Chondrocyte (in vitro differentiated cells): ENCODE results near the gene CAMK2D. TPM values are rescaled to one million over a fixed set of nuclear protein-coding genes. Genes with fewer than 3 reads are reported as not detected.

Experiments
- DNase-seq: peaks from one replicate; pipeline ENCODE4 v3.0.0; 2021; ENCODE audit warnings: mixed read lengths, low spot score
- H3K27ac Mint-ChIP-seq: one replicate; pipeline ENCODE4 v1.8.0; 2021; ENCODE audit warnings: mild to moderate bottlenecking, moderate library complexity, mixed read lengths; ENCODE audit not compliant: unreplicated experiment
- H3K27me3 Mint-ChIP-seq: 2 replicates; pipeline ENCODE4 v1.8.0; 2021; ENCODE audit warnings: low read depth, mixed read lengths
- H3K36me3 Mint-ChIP-seq: 2 replicates; pipeline ENCODE4 v1.8.0; 2021; ENCODE audit warnings: low read depth, mixed read lengths
- H3K4me1 Mint-ChIP-seq: 2 replicates; pipeline ENCODE4 v1.8.0; 2021; ENCODE audit warnings: low read depth, mild to moderate bottlenecking, mixed read lengths
- H3K4me3 Mint-ChIP-seq: one replicate; pipeline ENCODE4 v1.8.0; 2021; ENCODE audit warnings: mild to moderate bottlenecking, moderate library complexity, mixed read lengths; ENCODE audit not compliant: unreplicated experiment
- H3K9me3 Mint-ChIP-seq: 2 replicates; pipeline ENCODE4 v1.8.0; 2021; ENCODE audit warnings: low read depth, mixed read lengths
- total RNA-seq: library from RNA; stranded (reverse); gene quantifications from 3 replicates; pipeline ENCODE4 v1.2.1, GENCODE V29; 2021
- TF ChIP-seq, protein P1 (sequence below): fragments of 200-600 bp; sonication (generic); IDR thresholded peaks from 2 replicates; pipeline ENCODE4 v1.5.0; 2021; ENCODE audit warnings: antibody characterized with exemption, mild to moderate bottlenecking, moderate library complexity

The CAMK2D gene
- total RNA-seq, 1 donor from 2014 or later, result 73.7 TPM

DNA sequence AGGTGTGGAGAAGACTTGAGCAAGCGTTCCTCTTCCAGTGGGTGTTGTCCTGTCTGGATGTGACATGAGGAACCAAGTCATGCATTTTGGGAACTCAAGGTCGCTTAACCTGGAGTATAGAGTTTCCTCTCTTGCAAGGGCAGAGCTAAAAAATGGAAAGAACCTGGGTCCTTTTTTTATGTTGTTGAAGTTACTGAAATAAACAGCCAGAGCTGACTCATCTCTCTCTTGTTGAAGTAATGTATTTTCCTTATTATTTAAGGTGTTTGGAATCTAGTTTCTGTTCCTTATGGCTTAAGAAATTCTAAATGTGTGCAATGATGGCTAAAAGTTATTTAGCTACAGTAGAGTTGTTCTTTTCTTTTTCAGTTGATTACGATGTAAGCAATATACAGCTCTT is 314.5 kb downstream of the CAMK2D start:
- Mint-ChIP-seq H3K27me3 (no peaks in the 10 kb centered on the region), H3K27ac (no peak overlapping the region), H3K36me3 (peaks cover 9% of the 10 kb centered on the region), H3K4me3 (no peak overlapping the region), H3K9me3 (peaks cover 2% of the 10 kb centered on the region), H3K4me1 (peaks cover 35% of the 10 kb centered on the region)
- TF ChIP-seq, protein P1, sequence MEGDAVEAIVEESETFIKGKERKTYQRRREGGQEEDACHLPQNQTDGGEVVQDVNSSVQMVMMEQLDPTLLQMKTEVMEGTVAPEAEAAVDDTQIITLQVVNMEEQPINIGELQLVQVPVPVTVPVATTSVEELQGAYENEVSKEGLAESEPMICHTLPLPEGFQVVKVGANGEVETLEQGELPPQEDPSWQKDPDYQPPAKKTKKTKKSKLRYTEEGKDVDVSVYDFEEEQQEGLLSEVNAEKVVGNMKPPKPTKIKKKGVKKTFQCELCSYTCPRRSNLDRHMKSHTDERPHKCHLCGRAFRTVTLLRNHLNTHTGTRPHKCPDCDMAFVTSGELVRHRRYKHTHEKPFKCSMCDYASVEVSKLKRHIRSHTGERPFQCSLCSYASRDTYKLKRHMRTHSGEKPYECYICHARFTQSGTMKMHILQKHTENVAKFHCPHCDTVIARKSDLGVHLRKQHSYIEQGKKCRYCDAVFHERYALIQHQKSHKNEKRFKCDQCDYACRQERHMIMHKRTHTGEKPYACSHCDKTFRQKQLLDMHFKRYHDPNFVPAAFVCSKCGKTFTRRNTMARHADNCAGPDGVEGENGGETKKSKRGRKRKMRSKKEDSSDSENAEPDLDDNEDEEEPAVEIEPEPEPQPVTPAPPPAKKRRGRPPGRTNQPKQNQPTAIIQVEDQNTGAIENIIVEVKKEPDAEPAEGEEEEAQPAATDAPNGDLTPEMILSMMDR, result no peak
- DNase-seq, result no peak

DNA sequence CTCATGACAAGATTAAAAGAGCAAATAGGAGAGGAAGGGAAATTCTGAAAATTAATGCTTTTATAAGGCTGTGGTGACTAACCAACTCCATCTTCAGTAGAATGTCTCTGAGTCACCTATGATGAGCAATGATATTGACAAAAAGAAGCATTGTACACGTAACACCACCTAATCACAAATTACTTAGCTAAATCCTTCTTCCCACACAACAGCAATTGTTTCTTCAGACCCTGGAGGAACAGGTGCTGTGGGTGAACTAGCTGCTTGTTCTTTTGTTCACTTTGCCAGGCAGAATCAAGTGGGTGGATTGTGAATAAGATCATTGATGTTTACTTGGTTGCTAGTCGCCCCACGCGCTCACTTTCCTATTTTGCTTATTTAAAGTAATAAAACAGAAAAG is 315.5 kb downstream of the CAMK2D start:
- H3K27me3 Mint-ChIP-seq, result no peaks in the 10 kb centered on the region
- peaks cover 2% of the 10 kb centered on the region for H3K9me3 Mint-ChIP-seq
- peaks cover 4% of the 10 kb centered on the region for H3K36me3 Mint-ChIP-seq
- H3K27ac Mint-ChIP-seq, result peak overlapping the region; percentile 92
- TF ChIP-seq, protein P1, result no peak
- H3K4me1 Mint-ChIP-seq, result peaks cover 33% of the 10 kb centered on the region
- DNase-seq, result no peak
- no peak overlapping the region for H3K4me3 Mint-ChIP-seq

DNA sequence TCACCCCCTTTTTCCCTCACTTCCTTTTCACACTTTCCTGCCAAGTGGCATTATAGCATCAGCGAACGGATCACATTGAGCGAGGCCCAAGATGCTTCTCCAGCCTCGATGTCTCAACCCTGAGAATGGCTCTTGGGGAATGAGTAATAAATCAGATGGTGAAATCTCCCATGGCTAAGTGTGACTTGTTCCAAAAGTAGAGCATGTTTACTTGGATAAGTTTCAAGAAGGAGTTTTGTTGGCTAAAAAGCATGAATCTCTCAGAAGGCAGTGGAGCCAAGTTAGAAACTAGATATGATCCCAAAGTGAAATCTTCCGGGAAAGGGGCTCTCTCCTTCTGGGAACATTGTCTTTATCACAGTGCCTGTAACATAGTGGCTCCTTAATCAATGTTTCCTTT is 316.3 kb downstream of the CAMK2D start:
- Mint-ChIP-seq H3K27ac (peak overlapping the region; percentile 92), H3K27me3 (no peaks in the 10 kb centered on the region), H3K36me3 (peaks cover 4% of the 10 kb centered on the region), H3K9me3 (peaks cover 2% of the 10 kb centered on the region), H3K4me1 (peaks cover 38% of the 10 kb centered on the region), H3K4me3 (no peak overlapping the region)
- TF ChIP-seq, protein P1, result no peak
- no peak for DNase-seq

DNA sequence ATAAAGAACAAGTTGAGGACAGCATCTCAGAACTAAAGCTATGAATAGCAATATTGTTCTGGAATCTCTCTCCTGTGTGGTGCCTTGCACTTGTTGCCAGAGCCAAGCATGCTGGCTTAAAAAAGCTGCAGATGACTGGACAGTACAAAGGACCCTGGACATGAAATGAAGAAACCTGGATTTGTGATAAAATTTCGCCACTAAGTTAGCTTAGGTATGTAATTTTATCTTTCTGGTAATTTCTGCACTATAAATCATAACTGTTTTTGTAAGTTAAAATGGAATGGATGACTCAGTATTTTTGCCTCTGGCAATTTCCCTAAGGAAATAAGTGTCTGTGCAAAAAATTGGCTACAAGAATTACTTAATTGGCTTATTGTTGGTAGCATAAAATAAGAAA is 317.2 kb downstream of the CAMK2D start:
- Mint-ChIP-seq H3K9me3 (peaks cover 2% of the 10 kb centered on the region), H3K36me3 (peaks cover 4% of the 10 kb centered on the region), H3K4me1 (peaks cover 39% of the 10 kb centered on the region), H3K27ac (peak overlapping the region; percentile 92), H3K4me3 (no peak overlapping the region), H3K27me3 (no peaks in the 10 kb centered on the region)
- DNase-seq, result no peak
- TF ChIP-seq, protein P1, result no peak

DNA sequence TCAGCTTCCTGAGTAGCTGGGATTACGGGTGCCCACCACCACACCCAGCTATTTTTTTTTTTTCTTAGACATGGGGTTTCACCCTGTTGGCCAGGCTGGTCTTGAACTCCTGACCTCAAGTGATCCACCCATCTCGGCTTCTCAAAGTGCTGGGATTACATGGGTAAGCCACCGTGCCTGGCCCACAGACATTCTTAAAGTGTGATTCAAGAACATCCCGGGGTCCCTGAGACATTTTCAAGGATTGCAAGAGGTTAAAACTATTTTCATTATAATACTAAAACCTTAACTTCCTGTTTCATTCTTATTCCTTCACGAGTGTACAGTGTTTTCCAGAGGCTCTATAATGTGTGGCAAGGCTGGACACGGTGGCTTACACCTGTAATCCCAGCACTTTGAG is 318.7 kb downstream of the CAMK2D start:
- TF ChIP-seq, protein P1, result no peak
- H3K27me3 Mint-ChIP-seq, result no peaks in the 10 kb centered on the region
- DNase-seq, result no peak
- no peak overlapping the region for H3K4me3 Mint-ChIP-seq
- H3K27ac Mint-ChIP-seq, result no peak overlapping the region
- peaks cover 4% of the 10 kb centered on the region for H3K36me3 Mint-ChIP-seq
- H3K4me1 Mint-ChIP-seq, result peaks cover 39% of the 10 kb centered on the region
- H3K9me3 Mint-ChIP-seq, result peaks cover 2% of the 10 kb centered on the region
